ENCODE results near the gene ATG9B. TPM values are rescaled to one million over a fixed set of nuclear protein-coding genes. Genes with fewer than 3 reads are reported as not detected.

Gene ATG9B
- total RNA-seq, 4 donors from 2014 or later, result 0.27 to 0.28 TPM; not detected in 2

DNA sequence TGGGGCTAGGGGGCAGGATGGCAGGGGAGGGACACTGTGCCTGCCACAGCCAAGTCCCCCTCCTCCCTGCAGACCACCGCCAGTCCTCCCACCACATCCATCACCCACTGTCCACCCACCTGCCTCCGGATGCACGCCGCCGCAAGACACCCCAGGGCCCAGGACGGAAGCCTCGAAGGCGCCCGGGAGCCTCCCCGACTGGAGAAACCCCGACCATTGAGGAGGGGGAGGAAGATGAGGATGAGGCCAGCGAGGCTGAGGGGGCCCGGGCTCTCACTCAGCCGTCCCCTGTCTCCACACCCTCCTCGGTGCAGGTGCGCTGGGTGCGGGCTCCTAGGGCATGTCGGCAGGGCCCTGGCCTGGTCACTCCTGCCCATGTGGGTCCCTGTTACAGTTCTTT lies 40.2 kb upstream of the ATG9B start:
- H3K27ac ChIP-seq, result no peak overlapping the region

DNA sequence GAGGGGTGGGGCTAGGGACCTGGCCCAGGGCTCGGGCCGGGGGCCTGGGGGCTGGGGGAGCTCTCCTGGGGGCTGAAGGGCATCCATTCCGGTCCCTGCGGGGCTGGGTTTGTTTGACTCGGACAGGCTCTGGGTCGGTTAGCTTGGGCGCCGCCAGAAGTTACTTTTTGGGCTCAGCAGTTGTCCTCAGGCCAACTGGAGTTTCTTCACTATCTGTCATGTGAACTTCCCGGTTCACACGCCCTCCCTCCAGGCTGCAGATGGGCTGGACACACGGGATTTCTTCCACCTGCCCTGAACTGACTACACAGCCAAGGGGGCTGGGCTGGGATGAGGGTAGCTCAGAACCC lies 38.9 kb upstream of the ATG9B start:
- no peaks in the 10 kb centered on the region for H3K9me3 ChIP-seq
- H3K27ac ChIP-seq, result peak overlapping the region; percentile 25 to 77 (median 70)
- H3K27me3 ChIP-seq, result no peaks in the 10 kb centered on the region
- H3K4me3 ChIP-seq, result peak overlapping the region in 3 of 4 donors; percentile 35 to 57 (median 50)
- TF ChIP-seq, protein P1, sequence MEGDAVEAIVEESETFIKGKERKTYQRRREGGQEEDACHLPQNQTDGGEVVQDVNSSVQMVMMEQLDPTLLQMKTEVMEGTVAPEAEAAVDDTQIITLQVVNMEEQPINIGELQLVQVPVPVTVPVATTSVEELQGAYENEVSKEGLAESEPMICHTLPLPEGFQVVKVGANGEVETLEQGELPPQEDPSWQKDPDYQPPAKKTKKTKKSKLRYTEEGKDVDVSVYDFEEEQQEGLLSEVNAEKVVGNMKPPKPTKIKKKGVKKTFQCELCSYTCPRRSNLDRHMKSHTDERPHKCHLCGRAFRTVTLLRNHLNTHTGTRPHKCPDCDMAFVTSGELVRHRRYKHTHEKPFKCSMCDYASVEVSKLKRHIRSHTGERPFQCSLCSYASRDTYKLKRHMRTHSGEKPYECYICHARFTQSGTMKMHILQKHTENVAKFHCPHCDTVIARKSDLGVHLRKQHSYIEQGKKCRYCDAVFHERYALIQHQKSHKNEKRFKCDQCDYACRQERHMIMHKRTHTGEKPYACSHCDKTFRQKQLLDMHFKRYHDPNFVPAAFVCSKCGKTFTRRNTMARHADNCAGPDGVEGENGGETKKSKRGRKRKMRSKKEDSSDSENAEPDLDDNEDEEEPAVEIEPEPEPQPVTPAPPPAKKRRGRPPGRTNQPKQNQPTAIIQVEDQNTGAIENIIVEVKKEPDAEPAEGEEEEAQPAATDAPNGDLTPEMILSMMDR (IDR thresholded peaks at IDR 0.05), result no peak
- TF ChIP-seq POLR2A (IDR thresholded peaks at IDR 0.05), result no peak
- H3K36me3 ChIP-seq, result peaks cover 0 to 43% (median 0%) of the 10 kb centered on the region in 3 donors
- peak in 1 of 3 donors; percentile 61 for DNase-seq
- peaks cover 4 to 36% (median 12%) of the 10 kb centered on the region in 4 donors for H3K4me1 ChIP-seq

More for the DNA sequence above, 40.2 kb upstream of the ATG9B start:
- H3K9me3 ChIP-seq, result no peaks in the 10 kb centered on the region
- H3K4me3 ChIP-seq, result no peak overlapping the region
- H3K4me1 ChIP-seq, result peaks cover 4 to 26% (median 12%) of the 10 kb centered on the region in 4 donors
- peaks cover 0 to 54% (median 0%) of the 10 kb centered on the region in 3 donors for H3K36me3 ChIP-seq
- no peaks in the 10 kb centered on the region for H3K27me3 ChIP-seq
- no peak for DNase-seq
- no peak for TF ChIP-seq POLR2A (IDR thresholded peaks at IDR 0.05)
- TF ChIP-seq, protein P1 (IDR thresholded peaks at IDR 0.05), result no peak

DNA sequence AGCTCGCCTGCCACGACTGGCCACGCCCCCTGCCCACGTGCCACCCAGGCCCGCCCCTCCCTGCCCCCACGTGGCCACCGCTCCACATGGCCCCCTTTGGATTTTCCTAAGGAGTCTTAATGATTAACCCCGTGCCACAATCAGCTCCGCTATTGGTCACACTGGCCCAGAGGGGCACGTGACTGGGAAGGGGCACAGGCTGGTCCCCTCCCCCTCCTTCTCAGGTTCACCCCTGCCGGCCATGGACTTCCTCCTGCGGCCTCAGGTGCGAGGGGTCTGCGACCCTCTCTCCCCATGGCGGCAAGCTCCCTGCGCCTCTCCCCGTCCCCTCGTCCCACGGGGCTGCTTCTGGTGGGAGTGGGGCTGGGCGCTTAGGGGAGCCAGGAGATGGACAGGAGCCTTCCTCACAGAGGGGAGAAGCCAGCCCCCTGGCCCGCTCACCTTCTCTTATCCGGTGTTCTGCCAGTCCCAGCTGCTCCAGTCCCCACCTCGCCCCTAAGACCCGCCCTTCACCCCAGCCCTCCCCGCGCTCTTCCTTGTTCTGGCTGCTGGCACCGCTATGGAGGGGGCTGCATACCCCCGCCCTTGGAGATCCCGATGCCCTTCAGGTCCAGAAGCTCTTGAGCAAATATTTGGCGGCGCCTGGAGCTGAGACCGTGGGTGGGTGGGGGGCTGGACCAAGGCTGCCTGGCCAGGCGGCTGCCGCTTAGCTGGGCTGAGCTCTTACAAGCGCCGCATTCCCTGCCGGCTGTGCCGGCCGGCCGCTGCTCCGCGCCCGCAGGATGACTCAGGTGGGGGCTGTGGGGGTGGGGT lies 38.3 kb upstream of the ATG9B start:
- peak in 2 of 3 donors; percentile 88 to 94 for DNase-seq
- Histone ChIP-seq H3K9me3 (no peaks in the 10 kb centered on the region), H3K4me1 (peaks cover 4 to 36% (median 12%) of the 10 kb centered on the region in 4 donors), H3K27ac (peak overlapping the region; percentile 25 to 77 (median 70)), H3K27me3 (no peaks in the 10 kb centered on the region), H3K4me3 (peak overlapping the region in 3 of 4 donors; percentile 35 to 57 (median 50)), H3K36me3 (peaks cover 0 to 37% (median 0%) of the 10 kb centered on the region in 3 donors)
- TF ChIP-seq, protein P1 (IDR thresholded peaks at IDR 0.05), result peak in 1 of 6 experiments; percentile 6
- peak in 1 of 2 donors; percentile 27 for TF ChIP-seq POLR2A (IDR thresholded peaks at IDR 0.05)

DNA sequence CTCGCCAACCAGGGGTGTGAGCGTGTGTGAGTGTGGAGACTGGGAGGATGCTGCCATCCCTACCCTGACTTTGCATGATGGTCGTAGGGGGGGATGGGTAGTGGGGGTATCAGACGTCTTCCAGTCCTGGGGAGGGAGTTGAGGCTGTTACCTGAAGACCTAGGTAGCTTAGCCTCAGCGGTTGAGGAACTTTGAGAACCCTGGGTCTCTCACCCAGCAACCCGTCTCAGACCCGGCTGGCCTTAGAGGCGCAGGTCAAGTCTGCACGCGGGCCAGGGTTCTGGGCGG lies 37.8 kb upstream of the ATG9B start:
- H3K4me1 ChIP-seq, result peaks cover 4 to 38% (median 15%) of the 10 kb centered on the region in 4 donors
- H3K27me3 ChIP-seq, result no peaks in the 10 kb centered on the region
- peaks cover 0 to 31% (median 0%) of the 10 kb centered on the region in 3 donors for H3K36me3 ChIP-seq
- TF ChIP-seq, protein P1 (IDR thresholded peaks at IDR 0.05), result no peak
- TF ChIP-seq POLR2A (IDR thresholded peaks at IDR 0.05), result no peak
- no peak overlapping the region for H3K4me3 ChIP-seq
- peak overlapping the region; percentile 10 to 77 (median 70) for H3K27ac ChIP-seq
- no peaks in the 10 kb centered on the region for H3K9me3 ChIP-seq
- no peak for DNase-seq

DNA sequence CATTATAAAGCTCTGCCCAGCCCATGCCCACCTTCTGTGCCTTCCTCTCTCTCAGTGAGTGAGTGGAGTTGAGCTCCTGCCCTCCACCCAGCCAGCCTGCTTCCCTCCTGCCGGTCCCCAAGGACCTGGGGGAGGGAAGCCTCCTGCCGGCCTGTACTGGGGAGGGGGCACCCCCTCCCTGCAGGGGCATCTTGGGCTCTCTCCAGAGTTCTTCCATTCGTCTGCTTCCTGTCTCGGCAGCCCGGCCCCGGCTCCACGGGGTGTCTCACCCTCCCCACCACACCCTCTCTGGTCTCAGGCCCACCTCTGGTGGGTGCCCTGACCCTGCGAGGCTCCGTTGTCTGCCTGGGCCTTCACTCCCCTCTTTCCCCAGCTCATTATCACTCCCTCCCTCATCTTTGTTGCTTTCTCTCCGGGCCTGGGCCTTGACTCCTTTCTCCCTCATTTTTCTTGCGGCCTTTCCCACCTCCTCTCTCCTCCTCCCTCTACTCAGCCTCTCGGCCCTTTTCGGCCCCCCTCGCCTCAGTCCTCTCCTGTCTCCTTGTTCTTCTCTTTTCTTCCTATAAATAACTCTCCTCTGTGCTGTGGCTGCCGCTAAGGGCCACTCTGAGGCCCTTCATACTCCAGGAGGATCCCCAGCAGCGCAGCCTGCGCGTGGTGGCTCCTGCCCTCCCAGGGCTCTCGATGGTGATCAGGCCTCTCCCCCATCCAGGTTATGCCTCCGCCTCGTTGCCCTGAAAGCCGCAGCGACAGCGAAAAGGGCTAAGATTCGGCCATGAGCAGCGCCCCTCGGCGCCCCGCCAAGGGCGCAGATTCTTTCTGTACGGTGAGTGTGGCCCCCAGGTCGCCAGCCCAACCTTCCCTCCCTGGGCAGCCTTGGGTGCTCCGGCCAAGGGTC lies 37.2 kb upstream of the ATG9B start:
- H3K4me3 ChIP-seq, result peak overlapping the region in 1 of 4 donors; percentile 86

More for the DNA sequence above, 37.2 kb upstream of the ATG9B start:
- H3K9me3 ChIP-seq, result no peaks in the 10 kb centered on the region
- H3K4me1 ChIP-seq, result peaks cover 4 to 44% (median 18%) of the 10 kb centered on the region in 4 donors
- H3K36me3 ChIP-seq, result peaks cover 0 to 26% (median 0%) of the 10 kb centered on the region in 3 donors
- no peaks in the 10 kb centered on the region for H3K27me3 ChIP-seq
- DNase-seq, result no peak
- H3K27ac ChIP-seq, result no peak overlapping the region
- TF ChIP-seq POLR2A (IDR thresholded peaks at IDR 0.05), result no peak
- TF ChIP-seq, protein P1 (IDR thresholded peaks at IDR 0.05), result no peak
